ENCODE results near the gene CNP. TPM values are rescaled to one million over a fixed set of nuclear protein-coding genes. Genes with fewer than 3 reads are reported as not detected.

CNP gene
- total RNA-seq, 1 donor from 2014 or later, result 25.1 TPM

- no peak overlapping the region for H3K9ac ChIP-seq (ENCODE audit: low read depth in 1 of 3, low read length in 3 of 3)
- H3K4me1 ChIP-seq (ENCODE audit: control insufficient read depth in 3 of 3, insufficient read depth in 3 of 3, low read length in 3 of 3), result peaks cover 30 to 34% (median 31%) of the 10 kb centered on the region in 3 donors
- H3K36me3 ChIP-seq (ENCODE audit: control insufficient read depth in 3 of 3, insufficient read depth in 3 of 3, low read length in 3 of 3), result no peaks in the 10 kb centered on the region
- H3K9me3 ChIP-seq (ENCODE audit: control insufficient read depth in 3 of 3, low read length in 3 of 3), result no peaks in the 10 kb centered on the region
- no peak overlapping the region for H3K27ac ChIP-seq (ENCODE audit: low read depth, low read length)
- H3K4me3 ChIP-seq (ENCODE audit: low read length in 3 of 3), result no peak overlapping the region
- no peaks in the 10 kb centered on the region for H3K27me3 ChIP-seq (ENCODE audit: control insufficient read depth in 3 of 3, insufficient read depth in 3 of 3, low read length in 3 of 3)
These were observed 25.4 kb upstream of the CNP start for GRCh38 chr17:41941168-41941567.

- H3K4me1 ChIP-seq (ENCODE audit: control insufficient read depth in 3 of 3, insufficient read depth in 3 of 3, low read length in 3 of 3), result peaks cover 24 to 27% (median 24%) of the 10 kb centered on the region in 3 donors
- H3K9me3 ChIP-seq (ENCODE audit: control insufficient read depth in 3 of 3, low read length in 3 of 3), result no peaks in the 10 kb centered on the region
- H3K36me3 ChIP-seq (ENCODE audit: control insufficient read depth in 3 of 3, insufficient read depth in 3 of 3, low read length in 3 of 3), result no peaks in the 10 kb centered on the region
- H3K4me3 ChIP-seq (ENCODE audit: low read length in 3 of 3), result no peak overlapping the region
- no peaks in the 10 kb centered on the region for H3K27me3 ChIP-seq (ENCODE audit: control insufficient read depth in 3 of 3, insufficient read depth in 3 of 3, low read length in 3 of 3)
- H3K27ac ChIP-seq (ENCODE audit: low read depth, low read length), result no peak overlapping the region
- H3K9ac ChIP-seq (ENCODE audit: low read depth in 1 of 3, low read length in 3 of 3), result no peak overlapping the region
These were observed 23.8 kb upstream of the CNP start for GRCh38 chr17:41942626-41943373.

- H3K9ac ChIP-seq (ENCODE audit: low read depth in 1 of 3, low read length in 3 of 3), result no peak overlapping the region
- no peaks in the 10 kb centered on the region for H3K27me3 ChIP-seq (ENCODE audit: control insufficient read depth in 3 of 3, insufficient read depth in 3 of 3, low read length in 3 of 3)
- no peak overlapping the region for H3K4me3 ChIP-seq (ENCODE audit: low read length in 3 of 3)
- no peaks in the 10 kb centered on the region for H3K9me3 ChIP-seq (ENCODE audit: control insufficient read depth in 3 of 3, low read length in 3 of 3)
- peaks cover 19 to 23% (median 20%) of the 10 kb centered on the region in 3 donors for H3K4me1 ChIP-seq (ENCODE audit: control insufficient read depth in 3 of 3, insufficient read depth in 3 of 3, low read length in 3 of 3)
- H3K27ac ChIP-seq (ENCODE audit: low read depth, low read length), result no peak overlapping the region
- no peaks in the 10 kb centered on the region for H3K36me3 ChIP-seq (ENCODE audit: control insufficient read depth in 3 of 3, insufficient read depth in 3 of 3, low read length in 3 of 3)
These were observed 23.1 kb upstream of the CNP start for GRCh38 chr17:41943492-41943891.

GRCh38 chr17:41944943-41945342 lies 21.7 kb upstream of the CNP start:
- Histone ChIP-seq H3K36me3 (ENCODE audit: control insufficient read depth in 3 of 3, insufficient read depth in 3 of 3, low read length in 3 of 3) (no peaks in the 10 kb centered on the region), H3K27me3 (ENCODE audit: control insufficient read depth in 3 of 3, insufficient read depth in 3 of 3, low read length in 3 of 3) (no peaks in the 10 kb centered on the region), H3K27ac (ENCODE audit: low read depth, low read length) (no peak overlapping the region), H3K4me1 (ENCODE audit: control insufficient read depth in 3 of 3, insufficient read depth in 3 of 3, low read length in 3 of 3) (peaks cover 10 to 16% (median 14%) of the 10 kb centered on the region in 3 donors), H3K4me3 (ENCODE audit: low read length in 3 of 3) (no peak overlapping the region), H3K9me3 (ENCODE audit: control insufficient read depth in 3 of 3, low read length in 3 of 3) (no peaks in the 10 kb centered on the region), H3K9ac (ENCODE audit: low read depth in 1 of 3, low read length in 3 of 3) (no peak overlapping the region)

GRCh38 chr17:41948762-41949460 lies 17.7 kb upstream of the CNP start:
- Histone ChIP-seq H3K27ac (ENCODE audit: low read depth, low read length) (peak overlapping the region; percentile 60), H3K9ac (ENCODE audit: low read depth in 1 of 3, low read length in 3 of 3) (peak overlapping the region in 2 of 3 donors; percentile 9 to 32), H3K4me3 (ENCODE audit: low read length in 3 of 3) (peak overlapping the region in 1 of 3 donors; percentile 13), H3K27me3 (ENCODE audit: control insufficient read depth in 3 of 3, insufficient read depth in 3 of 3, low read length in 3 of 3) (no peaks in the 10 kb centered on the region), H3K9me3 (ENCODE audit: control insufficient read depth in 3 of 3, low read length in 3 of 3) (no peaks in the 10 kb centered on the region), H3K4me1 (ENCODE audit: control insufficient read depth in 3 of 3, insufficient read depth in 3 of 3, low read length in 3 of 3) (peaks cover 5 to 10% (median 10%) of the 10 kb centered on the region in 3 donors), H3K36me3 (ENCODE audit: control insufficient read depth in 3 of 3, insufficient read depth in 3 of 3, low read length in 3 of 3) (no peaks in the 10 kb centered on the region)

- Histone ChIP-seq H3K4me3 (ENCODE audit: low read length in 3 of 3) (no peak overlapping the region), H3K27ac (ENCODE audit: low read depth, low read length) (no peak overlapping the region), H3K9ac (ENCODE audit: low read depth in 1 of 3, low read length in 3 of 3) (no peak overlapping the region), H3K9me3 (ENCODE audit: control insufficient read depth in 3 of 3, low read length in 3 of 3) (no peaks in the 10 kb centered on the region), H3K27me3 (ENCODE audit: control insufficient read depth in 3 of 3, insufficient read depth in 3 of 3, low read length in 3 of 3) (no peaks in the 10 kb centered on the region), H3K4me1 (ENCODE audit: control insufficient read depth in 3 of 3, insufficient read depth in 3 of 3, low read length in 3 of 3) (peaks cover 0 to 10% (median 10%) of the 10 kb centered on the region in 3 donors), H3K36me3 (ENCODE audit: control insufficient read depth in 3 of 3, insufficient read depth in 3 of 3, low read length in 3 of 3) (no peaks in the 10 kb centered on the region)
These were observed 10.1 kb upstream of the CNP start for GRCh38 chr17:41956522-41956921.

GRCh38 chr17:41957031-41957868 lies 9.3 kb upstream of the CNP start:
- H3K36me3 ChIP-seq (ENCODE audit: control insufficient read depth in 3 of 3, insufficient read depth in 3 of 3, low read length in 3 of 3), result no peaks in the 10 kb centered on the region
- no peaks in the 10 kb centered on the region for H3K27me3 ChIP-seq (ENCODE audit: control insufficient read depth in 3 of 3, insufficient read depth in 3 of 3, low read length in 3 of 3)

GRCh38 chr17:41957869-41958439 lies 8.6 kb upstream of the CNP start:
- no peaks in the 10 kb centered on the region for H3K27me3 ChIP-seq (ENCODE audit: control insufficient read depth in 3 of 3, insufficient read depth in 3 of 3, low read length in 3 of 3)
- no peak overlapping the region for H3K27ac ChIP-seq (ENCODE audit: low read depth, low read length)
- no peaks in the 10 kb centered on the region for H3K9me3 ChIP-seq (ENCODE audit: control insufficient read depth in 3 of 3, low read length in 3 of 3)
- peaks cover 9 to 24% (median 21%) of the 10 kb centered on the region in 3 donors for H3K4me1 ChIP-seq (ENCODE audit: control insufficient read depth in 3 of 3, insufficient read depth in 3 of 3, low read length in 3 of 3)
- H3K36me3 ChIP-seq (ENCODE audit: control insufficient read depth in 3 of 3, insufficient read depth in 3 of 3, low read length in 3 of 3), result no peaks in the 10 kb centered on the region
- H3K4me3 ChIP-seq (ENCODE audit: low read length in 3 of 3), result no peak overlapping the region
- H3K9ac ChIP-seq (ENCODE audit: low read depth in 1 of 3, low read length in 3 of 3), result no peak overlapping the region

More at GRCh38 chr17:41957031-41957868, 9.3 kb upstream of the CNP start:
- Histone ChIP-seq H3K4me3 (ENCODE audit: low read length in 3 of 3) (no peak overlapping the region), H3K27ac (ENCODE audit: low read depth, low read length) (no peak overlapping the region), H3K9ac (ENCODE audit: low read depth in 1 of 3, low read length in 3 of 3) (peak overlapping the region in 1 of 3 donors; percentile 16), H3K4me1 (ENCODE audit: control insufficient read depth in 3 of 3, insufficient read depth in 3 of 3, low read length in 3 of 3) (peaks cover 3 to 17% (median 14%) of the 10 kb centered on the region in 3 donors), H3K9me3 (ENCODE audit: control insufficient read depth in 3 of 3, low read length in 3 of 3) (no peaks in the 10 kb centered on the region)

- no peak overlapping the region for H3K9ac ChIP-seq (ENCODE audit: low read depth in 1 of 3, low read length in 3 of 3)
- H3K4me1 ChIP-seq (ENCODE audit: control insufficient read depth in 3 of 3, insufficient read depth in 3 of 3, low read length in 3 of 3), result peaks cover 11 to 25% (median 24%) of the 10 kb centered on the region in 3 donors
- H3K27me3 ChIP-seq (ENCODE audit: control insufficient read depth in 3 of 3, insufficient read depth in 3 of 3, low read length in 3 of 3), result no peaks in the 10 kb centered on the region
- no peaks in the 10 kb centered on the region for H3K36me3 ChIP-seq (ENCODE audit: control insufficient read depth in 3 of 3, insufficient read depth in 3 of 3, low read length in 3 of 3)
- H3K27ac ChIP-seq (ENCODE audit: low read depth, low read length), result no peak overlapping the region
- H3K9me3 ChIP-seq (ENCODE audit: control insufficient read depth in 3 of 3, low read length in 3 of 3), result no peaks in the 10 kb centered on the region
- H3K4me3 ChIP-seq (ENCODE audit: low read length in 3 of 3), result no peak overlapping the region
These were observed 7.6 kb upstream of the CNP start for GRCh38 chr17:41959030-41959335.

Measured in skeletal muscle tissue (tissue), 4 donors.